Keratinocyte (primary cell): Measurements from ENCODE around the gene RBL1. TPM values are rescaled to one million over a fixed set of nuclear protein-coding genes. Genes with fewer than 3 reads are reported as not detected.

Source experiments
- DNase-seq: peaks from one replicate; pipeline ENCODE4 v3.0.0-alpha.2; 2011; ENCODE audit warnings: low read depth, missing footprints, low spot score
- FAIRE-seq: peaks from 2 replicates; lab custom pipeline; 2011; peaks lifted over from hg19 to GRCh38; lab: Jason Lieb, UNC
- H2AFZ ChIP-seq: 2 replicates; pipeline ENCODE4 v1.6.0; 2012; ENCODE audit warnings: low read length, control low read depth, inconsistent platforms; ENCODE audit not compliant: control insufficient read depth
- H3K27ac ChIP-seq: 2 replicates; pipeline ENCODE4 v1.5.1; 2011; ENCODE audit warnings: low read length; ENCODE audit not compliant: control insufficient read depth, insufficient read depth
- H3K27me3 ChIP-seq: 3 replicates; pipeline ENCODE4 v1.6.0; 2011; ENCODE audit warnings: low read length; ENCODE audit not compliant: control insufficient read depth, insufficient read depth; ENCODE audit errors: extremely low read depth
- H3K36me3 ChIP-seq, 2 experiments: 2 replicates in 1 of 2; 3 replicates in 1 of 2; pipeline ENCODE4 v1.5.1; 2011; ENCODE audit warnings: low read length in 2 of 2, mild to moderate bottlenecking in 1 of 2; ENCODE audit not compliant: control insufficient read depth in 2 of 2, insufficient read depth in 2 of 2; ENCODE audit errors: extremely low read depth in 1 of 2
- H3K4me1 ChIP-seq: 3 replicates; pipeline ENCODE4 v1.5.1; 2011; ENCODE audit warnings: low read length; ENCODE audit not compliant: control insufficient read depth, insufficient read depth; ENCODE audit errors: extremely low read depth
- H3K4me2 ChIP-seq: 3 replicates; pipeline ENCODE4 v1.6.0; 2011; ENCODE audit warnings: low read depth, low read length; ENCODE audit not compliant: control insufficient read depth, insufficient read depth; ENCODE audit errors: extremely low read depth
- H3K4me3 ChIP-seq, 3 experiments: fragments of 200-600 bp in 1 of 3; sonication (generic) in 1 of 3; 2 replicates in 2 of 3; 3 replicates in 1 of 3; pipeline ENCODE4 v1.5.1; 2011 to 2016; ENCODE audit warnings: low read length in 3 of 3, mild to moderate bottlenecking in 3 of 3, control low read depth in 2 of 3, inconsistent platforms in 1 of 3, low read depth in 1 of 3, mixed read lengths in 1 of 3, mixed run types in 1 of 3, moderate library complexity in 1 of 3; ENCODE audit not compliant: control insufficient read depth in 2 of 3, insufficient read depth in 2 of 3; ENCODE audit errors: extremely low read depth in 1 of 3
- H3K79me2 ChIP-seq: 2 replicates; pipeline ENCODE4 v1.6.0; 2012; ENCODE audit warnings: low read length; ENCODE audit not compliant: control insufficient read depth, insufficient read depth
- H3K9ac ChIP-seq: 3 replicates; pipeline ENCODE4 v1.6.0; 2011; ENCODE audit warnings: low read length; ENCODE audit not compliant: control insufficient read depth, insufficient read depth; ENCODE audit errors: extremely low read depth
- H3K9me1 ChIP-seq: 3 replicates; pipeline ENCODE4 v1.6.0; 2011; ENCODE audit warnings: low read length; ENCODE audit not compliant: control insufficient read depth, insufficient read depth; ENCODE audit errors: extremely low read depth
- H3K9me3 ChIP-seq: 2 replicates; pipeline ENCODE4 v1.5.1; 2012; ENCODE audit warnings: low read depth, low read length; ENCODE audit not compliant: control insufficient read depth
- H4K20me1 ChIP-seq: 3 replicates; pipeline ENCODE4 v1.6.0; 2011; ENCODE audit warnings: low read length; ENCODE audit not compliant: control insufficient read depth, insufficient read depth; ENCODE audit errors: extremely low read depth
- EZH2 ChIP-seq: IDR thresholded peaks from one replicate; pipeline ENCODE4 v1.6.1; 2012; ENCODE audit warnings: inconsistent platforms, mild to moderate bottlenecking, low read length, moderate library complexity
- dilution Hi-C: fragments of 300-500 bp; cut with MboI; formaldehyde crosslinking; loops from one replicate; pipeline ENCODE4 v1.7.0; 2020; ENCODE audit warnings: low sequenced_read_pairs; ENCODE audit not compliant: extremely low pct_ligation_motif_present
- polyA plus RNA-seq, 5 experiments: library from polyadenylated mRNA; depleted of rRNA in 3 of 5; stranded (reverse) in 3 of 5; stranded (forward) in 1 of 5; unstranded in 1 of 5; fragments of >200 nt; gene quantifications; 1 replicate in 1 of 5; 2 replicates in 3 of 5; 3 replicates in 1 of 5; pipeline versions ENCODE4 v1.2.1 to v1.2.3, GENCODE V29; 2011 to 2012; ENCODE audit warnings: missing spikeins in 2 of 5, low read depth in 1 of 5, low replicate concordance in 1 of 5
- TF ChIP-seq, protein P1 (sequence below), 3 experiments: IDR thresholded peaks in 1 of 3; conservative IDR thresholded peaks in 1 of 3; optimal IDR thresholded peaks in 1 of 3; 2 replicates in 2 of 3; 3 replicates in 1 of 3; pipeline versions ENCODE3 to v1.5.1; 2011; ENCODE audit warnings: low read length in 3 of 3, mild to moderate bottlenecking in 3 of 3, moderate library complexity in 2 of 3, control low read depth in 1 of 3, inconsistent platforms in 1 of 3; ENCODE audit not compliant: insufficient read depth in 2 of 3; ENCODE audit errors: extremely low read depth in 1 of 3

RBL1 gene
- polyA plus RNA-seq, 1 donor (not counting 4 experiments of a cell fraction or from before 2014, with no cell fraction given), result 4.5 TPM

DNA sequence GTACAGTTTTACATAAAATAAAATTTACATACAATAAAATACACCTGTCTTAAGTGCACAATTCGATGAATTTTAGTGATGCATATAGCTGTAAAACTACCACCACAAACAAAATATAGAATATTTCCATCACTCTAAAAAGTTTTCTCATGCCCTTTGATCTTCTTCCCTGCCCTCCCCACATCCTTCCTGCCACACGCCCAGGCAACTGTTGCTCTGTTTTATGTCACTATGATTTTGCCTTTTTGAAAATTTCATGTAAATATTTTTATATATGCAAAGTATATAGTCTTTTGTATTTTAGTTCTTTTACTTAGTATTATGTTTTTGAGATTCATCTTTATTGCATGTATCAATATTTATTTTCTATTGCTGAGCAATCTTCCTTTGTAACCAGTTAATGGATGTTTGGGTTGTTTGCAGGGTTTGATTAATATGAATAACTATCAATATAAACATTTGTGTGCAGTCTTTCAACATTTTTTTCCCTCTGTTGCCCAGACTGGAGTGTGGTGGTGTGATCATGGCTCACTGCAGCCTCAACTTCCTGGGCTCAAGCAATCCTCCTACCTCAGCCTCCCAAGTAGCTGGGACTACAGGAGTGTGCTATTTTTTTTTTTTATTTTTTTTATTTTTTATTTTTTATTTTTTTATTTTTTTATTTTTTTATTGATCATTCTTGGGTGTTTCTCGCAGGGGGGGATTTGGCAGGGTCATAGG lies 120.5 kb downstream of the RBL1 start:
- Histone ChIP-seq H3K4me2 (no peak overlapping the region), H2AFZ (no peak overlapping the region), H4K20me1 (no peaks in the 10 kb centered on the region), H3K9me1 (no peaks in the 10 kb centered on the region), H3K27ac (no peak overlapping the region), H3K4me1 (no peaks in the 10 kb centered on the region), H3K9ac (no peak overlapping the region), H3K27me3 (no peaks in the 10 kb centered on the region), H3K36me3 (no peaks in the 10 kb centered on the region), H3K79me2 (no peaks in the 10 kb centered on the region), H3K9me3 (no peaks in the 10 kb centered on the region), H3K4me3 (no peak overlapping the region)
- no peak for FAIRE-seq
- no peak for TF ChIP-seq EZH2
- TF ChIP-seq, protein P1, sequence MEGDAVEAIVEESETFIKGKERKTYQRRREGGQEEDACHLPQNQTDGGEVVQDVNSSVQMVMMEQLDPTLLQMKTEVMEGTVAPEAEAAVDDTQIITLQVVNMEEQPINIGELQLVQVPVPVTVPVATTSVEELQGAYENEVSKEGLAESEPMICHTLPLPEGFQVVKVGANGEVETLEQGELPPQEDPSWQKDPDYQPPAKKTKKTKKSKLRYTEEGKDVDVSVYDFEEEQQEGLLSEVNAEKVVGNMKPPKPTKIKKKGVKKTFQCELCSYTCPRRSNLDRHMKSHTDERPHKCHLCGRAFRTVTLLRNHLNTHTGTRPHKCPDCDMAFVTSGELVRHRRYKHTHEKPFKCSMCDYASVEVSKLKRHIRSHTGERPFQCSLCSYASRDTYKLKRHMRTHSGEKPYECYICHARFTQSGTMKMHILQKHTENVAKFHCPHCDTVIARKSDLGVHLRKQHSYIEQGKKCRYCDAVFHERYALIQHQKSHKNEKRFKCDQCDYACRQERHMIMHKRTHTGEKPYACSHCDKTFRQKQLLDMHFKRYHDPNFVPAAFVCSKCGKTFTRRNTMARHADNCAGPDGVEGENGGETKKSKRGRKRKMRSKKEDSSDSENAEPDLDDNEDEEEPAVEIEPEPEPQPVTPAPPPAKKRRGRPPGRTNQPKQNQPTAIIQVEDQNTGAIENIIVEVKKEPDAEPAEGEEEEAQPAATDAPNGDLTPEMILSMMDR (optimal IDR thresholded peaks at IDR 0.05 in 1 of 3, IDR thresholded peaks at IDR 0.05 in 1 of 3, conservative IDR thresholded peaks at IDR 0.05 in 1 of 3; ENCODE audit: extremely low read depth in 1 of 3, insufficient read depth in 2 of 3, low read length in 3 of 3), result no peak
- dilution Hi-C loops, result no loop called here
- DNase-seq, result no peak

DNA sequence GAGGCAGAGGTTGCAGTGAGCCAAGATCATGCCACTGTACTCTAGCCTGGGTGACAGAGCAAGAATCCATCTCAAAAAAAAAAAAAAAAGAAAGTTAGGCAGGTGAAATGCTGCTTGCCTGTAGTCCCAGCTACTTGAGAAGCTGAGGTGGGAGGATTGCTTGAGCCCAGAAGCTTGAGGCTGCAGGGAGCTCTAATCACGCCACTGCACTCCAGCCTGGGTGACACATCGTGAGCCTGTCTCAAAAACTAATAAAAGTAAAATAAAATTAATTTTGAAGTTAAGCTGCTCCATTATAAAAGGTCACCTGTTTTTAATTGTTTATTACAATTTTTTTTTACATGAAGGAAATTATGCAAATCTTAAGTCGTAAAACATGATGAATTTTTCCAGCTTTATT lies 121.1 kb downstream of the RBL1 start:
- Histone ChIP-seq H3K27me3 (no peaks in the 10 kb centered on the region), H3K27ac (no peak overlapping the region), H3K4me2 (no peak overlapping the region), H4K20me1 (no peaks in the 10 kb centered on the region), H3K9me3 (no peaks in the 10 kb centered on the region), H3K9ac (no peak overlapping the region), H3K4me3 (no peak overlapping the region), H3K9me1 (no peaks in the 10 kb centered on the region), H2AFZ (no peak overlapping the region), H3K36me3 (no peaks in the 10 kb centered on the region), H3K4me1 (no peaks in the 10 kb centered on the region), H3K79me2 (no peaks in the 10 kb centered on the region)
- dilution Hi-C loops, result no loop called here
- DNase-seq, result no peak
- FAIRE-seq, result no peak
- TF ChIP-seq EZH2, result no peak
- TF ChIP-seq, protein P1 (optimal IDR thresholded peaks at IDR 0.05 in 1 of 3, IDR thresholded peaks at IDR 0.05 in 1 of 3, conservative IDR thresholded peaks at IDR 0.05 in 1 of 3; ENCODE audit: extremely low read depth in 1 of 3, insufficient read depth in 2 of 3, low read length in 3 of 3), result no peak
